H7 (cell line): Measurements from ENCODE around the gene RNF212B. TPM values are rescaled to one million over a fixed set of nuclear protein-coding genes. Genes with fewer than 3 reads are reported as not detected.

Experiments
- DNase-seq: peaks from one replicate; pipeline ENCODE4 v3.0.0; 2012
- H3K27me3 ChIP-seq: 2 replicates; pipeline ENCODE4 v1.6.0; 2011; ENCODE audit warnings: mild to moderate bottlenecking, low read length; ENCODE audit not compliant: control insufficient read depth, insufficient read depth
- H3K36me3 ChIP-seq: replicated peaks from 2 replicates; pipeline ENCODE4 v1.5.1; 2011; ENCODE audit warnings: low read length; ENCODE audit not compliant: control insufficient read depth, insufficient read depth
- H3K4me3 ChIP-seq: 2 replicates; pipeline ENCODE4 v1.5.1; 2011; ENCODE audit warnings: low read depth, mild to moderate bottlenecking, control low read depth, low read length, moderate library complexity; ENCODE audit not compliant: insufficient read depth
- total RNA-seq: library from RNA; depleted of rRNA; stranded (reverse); fragments of >200 nt; shearing (Covaris generic); gene quantifications from 2 replicates; pipeline ENCODE4 v1.2.3, GENCODE V29; 2014

The RNF212B gene
- total RNA-seq, 1 experiment from 2014 or later: 0.24 TPM

DNA sequence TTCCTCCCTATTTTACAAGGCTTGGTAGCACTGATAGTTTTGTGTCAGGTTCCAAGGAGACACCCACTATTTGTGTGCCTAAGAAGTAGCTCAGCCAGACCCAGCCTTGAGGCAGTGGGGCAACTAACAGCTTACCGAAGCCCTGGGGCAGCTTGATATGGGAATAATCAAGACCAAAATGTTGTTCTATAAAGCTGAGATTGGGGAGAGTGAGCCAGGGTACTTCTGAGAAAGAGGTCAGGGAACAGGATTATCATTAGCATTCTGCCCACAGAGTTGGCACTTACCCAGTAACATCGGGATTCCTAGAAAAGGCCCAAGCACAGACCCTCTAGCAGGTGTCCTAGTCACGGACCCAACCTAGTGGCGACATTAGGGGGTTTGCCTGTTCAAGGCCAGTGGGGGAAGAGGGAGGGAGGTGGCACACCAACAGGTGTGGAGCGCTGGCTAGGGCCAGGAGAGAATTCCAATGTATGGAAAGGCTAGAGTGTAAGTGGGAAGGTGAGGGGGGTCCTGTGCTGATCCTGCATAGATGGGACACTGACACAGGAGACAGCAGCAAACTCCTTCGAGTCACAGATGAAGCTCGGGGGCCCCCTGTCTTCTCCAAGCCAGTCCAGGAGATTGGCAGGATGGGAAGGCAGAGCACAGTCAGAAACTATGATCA lies 60.0 kb downstream of the RNF212B start:
- Histone ChIP-seq H3K4me3 (no peak overlapping the region), H3K27me3 (peaks cover 59% of the 10 kb centered on the region), H3K36me3 (no peaks in the 10 kb centered on the region)
- no peak for DNase-seq

DNA sequence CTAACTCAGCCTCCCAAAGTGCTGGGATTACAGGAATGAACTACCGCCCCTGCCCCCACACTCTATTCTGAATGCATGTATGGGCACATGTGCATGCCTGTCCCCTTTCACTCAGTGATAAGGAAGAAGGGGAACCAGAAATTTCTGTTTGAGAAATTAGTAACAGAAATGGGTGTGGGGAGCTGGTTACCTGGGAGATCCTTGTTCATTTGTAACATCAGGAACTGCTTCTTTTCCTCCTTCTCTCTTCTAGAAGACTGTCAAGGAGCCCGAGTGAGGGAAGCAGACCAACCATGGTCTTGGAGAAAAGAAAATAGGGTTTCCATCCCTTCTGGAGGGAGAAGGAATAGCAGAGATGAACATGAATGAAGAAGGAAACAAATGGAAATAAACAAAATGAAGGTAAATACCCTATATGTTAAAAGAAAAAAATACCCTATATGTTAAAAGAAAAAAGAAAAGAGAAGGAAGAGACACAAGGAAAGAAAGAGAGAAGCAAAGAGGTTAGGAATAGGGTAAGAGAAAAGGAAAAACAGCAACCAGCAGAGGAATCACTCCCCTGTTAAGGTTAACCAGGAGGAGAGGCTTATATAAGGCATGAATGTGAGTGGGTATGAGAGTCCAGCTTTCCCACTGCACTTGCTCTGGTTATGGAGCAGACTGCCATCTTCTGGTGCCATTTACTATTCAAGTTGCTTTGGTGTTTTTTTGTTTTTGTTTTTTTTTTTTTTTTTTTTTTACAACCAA lies 61.6 kb downstream of the RNF212B start:
- DNase-seq: no peak
- no peaks in the 10 kb centered on the region for H3K36me3 ChIP-seq
- H3K27me3 ChIP-seq: peaks cover 54% of the 10 kb centered on the region
- no peak overlapping the region for H3K4me3 ChIP-seq

GRCh38 chr14:23299986-23300686 lies 62.4 kb downstream of the RNF212B start:
- Histone ChIP-seq H3K27me3 (peaks cover 52% of the 10 kb centered on the region), H3K4me3 (no peak overlapping the region; the same call in 1 of the 2 replicates), H3K36me3 (no peaks in the 10 kb centered on the region)
- no peak for DNase-seq

DNA sequence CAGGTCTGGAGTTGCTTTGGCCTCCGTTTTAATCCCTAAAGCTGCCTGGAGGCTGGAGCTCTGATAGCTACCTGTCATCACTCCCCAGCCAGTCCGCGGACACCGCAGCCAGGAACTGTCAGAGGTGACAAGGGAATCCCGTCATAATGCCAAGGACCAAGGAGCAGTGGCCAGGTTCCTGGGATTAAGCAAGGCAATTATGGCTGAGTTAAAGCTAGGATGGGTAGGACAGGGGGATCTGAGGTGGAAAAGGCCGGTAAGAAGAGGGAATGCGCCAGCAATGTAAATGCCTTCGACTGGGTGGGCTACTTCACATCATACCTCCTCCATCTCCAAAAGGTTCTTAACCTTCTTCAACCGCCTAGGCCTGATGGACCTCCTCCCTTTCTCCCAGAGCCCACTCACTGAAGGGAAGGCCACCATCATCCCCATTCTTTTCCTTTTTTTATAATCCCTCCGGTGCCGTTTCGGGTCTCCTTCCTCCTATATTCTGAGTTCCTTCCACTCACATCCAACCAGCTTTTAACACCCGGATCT lies 63.0 kb downstream of the RNF212B start:
- Histone ChIP-seq H3K4me3 (peak overlapping the region; percentile 80), H3K36me3 (no peaks in the 10 kb centered on the region), H3K27me3 (peaks cover 46% of the 10 kb centered on the region)
- peak; percentile 41 for DNase-seq

DNA sequence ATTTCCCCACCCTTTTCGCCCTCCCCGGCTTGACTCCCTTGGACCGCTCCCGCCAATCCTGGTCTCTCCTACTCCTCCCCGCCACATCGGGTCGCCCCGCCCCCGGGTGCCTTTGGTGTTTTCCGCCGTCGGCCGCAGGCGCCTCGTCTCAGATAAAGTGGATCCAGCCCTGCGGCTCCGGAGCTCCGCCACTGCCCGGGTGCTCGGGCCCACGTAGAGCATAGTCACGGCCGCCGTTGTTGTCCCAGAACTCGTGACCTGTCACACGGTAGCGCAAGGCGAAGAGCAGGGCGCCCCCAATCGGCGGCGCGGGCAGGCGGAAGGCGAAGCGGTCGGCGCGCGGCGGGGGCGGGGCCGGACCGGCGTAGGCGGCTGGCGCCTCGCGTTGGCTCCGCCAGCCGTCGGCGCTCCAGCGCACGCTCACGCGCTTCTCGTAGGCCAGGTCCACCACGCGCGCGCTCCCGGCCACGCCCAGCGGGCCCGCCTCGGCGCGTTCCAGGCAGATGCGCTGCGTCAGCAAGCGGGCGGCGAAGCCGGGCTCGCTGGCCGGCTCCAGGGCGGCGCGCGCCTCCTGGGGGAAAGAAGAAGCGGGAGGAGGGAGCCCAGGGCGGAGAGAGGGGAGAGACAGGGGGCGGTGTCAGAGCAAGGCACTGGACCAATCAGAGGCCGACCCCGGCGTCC lies 63.7 kb downstream of the RNF212B start:
- Histone ChIP-seq H3K4me3 (peak overlapping the region; percentile 80), H3K27me3 (peaks cover 39% of the 10 kb centered on the region), H3K36me3 (no peaks in the 10 kb centered on the region)
- peak; percentile 99 for DNase-seq

DNA sequence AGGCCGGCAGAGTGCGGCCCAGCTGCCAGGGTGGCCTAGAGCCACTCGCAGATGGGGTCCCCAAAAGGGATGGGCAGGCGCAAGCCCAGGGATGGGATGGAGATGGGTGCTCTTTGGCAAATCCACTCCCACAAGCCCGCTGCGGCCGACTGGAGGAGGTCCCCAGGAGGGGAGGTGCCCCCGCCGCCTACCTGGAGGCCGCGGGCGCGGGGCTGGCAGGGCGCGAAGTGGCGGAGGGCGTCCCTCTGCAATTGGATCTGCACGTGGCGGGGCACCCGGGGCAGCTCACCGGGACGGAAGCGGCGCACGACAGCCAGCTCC lies 64.2 kb downstream of the RNF212B start:
- Histone ChIP-seq H3K27me3 (peaks cover 34% of the 10 kb centered on the region), H3K4me3 (peak overlapping the region; percentile 80), H3K36me3 (no peaks in the 10 kb centered on the region)
- no peak for DNase-seq

GRCh38 chr14:23302290-23303225 lies 64.8 kb downstream of the RNF212B start, which contains the start of gene PPP1R3E:
Gene PPP1R3E (minus strand): TSS chr14:23302859. CDS start chr14:23302576, 283 bp downstream.
- peak; percentile 80 for DNase-seq
- peak within 1 kb of the TSS; percentile 80 for H3K4me3 ChIP-seq
- peaks cover 28% of the 10 kb centered on the region for H3K27me3 ChIP-seq
- no peaks in the 10 kb centered on the region for H3K36me3 ChIP-seq

- H3K4me3 ChIP-seq: peak within 1 kb of the TSS; percentile 89
- H3K27me3 ChIP-seq: peaks cover 7% of the 10 kb centered on the region
- H3K36me3 ChIP-seq: peaks cover 7% of the 10 kb centered on the region
- DNase-seq: peak; percentile 94
Observed at GRCh38 chr14:23306412-23307145, 68.8 kb downstream of the RNF212B start, which contains the start of gene BCL2L2. Gene BCL2L2 (plus strand): TSS chr14:23306833. CDS start chr14:23307768, 935 bp downstream.

DNA sequence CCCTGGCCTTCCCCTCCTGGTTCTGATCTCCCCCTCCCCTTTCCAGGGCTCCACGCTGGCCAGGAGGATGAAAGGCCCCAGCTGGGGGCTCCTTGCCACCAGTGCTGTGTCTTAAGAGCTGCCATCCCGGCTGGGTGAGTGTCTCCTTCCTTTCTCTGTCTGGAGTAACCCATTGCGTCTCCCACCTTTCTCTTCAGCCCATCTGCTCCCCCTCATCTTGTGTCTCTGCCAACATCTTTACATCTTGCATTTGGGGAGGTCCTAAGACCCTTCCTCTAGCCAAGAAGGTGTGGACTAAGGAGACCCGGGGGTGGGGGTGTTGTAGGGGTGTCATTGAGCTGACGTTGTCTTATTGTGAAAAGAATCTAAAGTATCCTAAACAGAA lies 69.4 kb downstream of the RNF212B start:
- H3K4me3 ChIP-seq: peak overlapping the region; percentile 89
- peaks cover 7% of the 10 kb centered on the region for H3K27me3 ChIP-seq
- no peak for DNase-seq
- H3K36me3 ChIP-seq: peaks cover 7% of the 10 kb centered on the region

GRCh38 chr14:23307687-23308644 lies 70.2 kb downstream of the RNF212B start:
- Histone ChIP-seq H3K4me3 (no peak overlapping the region), H3K27me3 (peaks cover 7% of the 10 kb centered on the region), H3K36me3 (peaks cover 7% of the 10 kb centered on the region)
- DNase-seq: no peak

- no peak overlapping the region for H3K4me3 ChIP-seq
- DNase-seq: no peak
- H3K36me3 ChIP-seq: peaks cover 7% of the 10 kb centered on the region
- H3K27me3 ChIP-seq: no peaks in the 10 kb centered on the region
Observed at GRCh38 chr14:23308721-23309445, 71.1 kb downstream of the RNF212B start.
